Forelimb muscle (tissue), 1 donor: ENCODE measurements around the gene TSPAN9. TPM values are rescaled to one million over a fixed set of nuclear protein-coding genes. Genes with fewer than 3 reads are reported as not detected.

Experiments
- DNase-seq: peaks from one replicate; pipeline ENCODE4 v3.0.0-alpha.2; 2013; ENCODE audit warnings: low read depth
- polyA plus RNA-seq: library from polyadenylated mRNA; unstranded; fragments of 120-200 nt; gene quantifications from one replicate; pipeline ENCODE4 v1.2.1, GENCODE V29; 2013; ENCODE audit not compliant: insufficient read length

TSPAN9 gene
- polyA plus RNA-seq, 1 donor: 112 TPM

DNA sequence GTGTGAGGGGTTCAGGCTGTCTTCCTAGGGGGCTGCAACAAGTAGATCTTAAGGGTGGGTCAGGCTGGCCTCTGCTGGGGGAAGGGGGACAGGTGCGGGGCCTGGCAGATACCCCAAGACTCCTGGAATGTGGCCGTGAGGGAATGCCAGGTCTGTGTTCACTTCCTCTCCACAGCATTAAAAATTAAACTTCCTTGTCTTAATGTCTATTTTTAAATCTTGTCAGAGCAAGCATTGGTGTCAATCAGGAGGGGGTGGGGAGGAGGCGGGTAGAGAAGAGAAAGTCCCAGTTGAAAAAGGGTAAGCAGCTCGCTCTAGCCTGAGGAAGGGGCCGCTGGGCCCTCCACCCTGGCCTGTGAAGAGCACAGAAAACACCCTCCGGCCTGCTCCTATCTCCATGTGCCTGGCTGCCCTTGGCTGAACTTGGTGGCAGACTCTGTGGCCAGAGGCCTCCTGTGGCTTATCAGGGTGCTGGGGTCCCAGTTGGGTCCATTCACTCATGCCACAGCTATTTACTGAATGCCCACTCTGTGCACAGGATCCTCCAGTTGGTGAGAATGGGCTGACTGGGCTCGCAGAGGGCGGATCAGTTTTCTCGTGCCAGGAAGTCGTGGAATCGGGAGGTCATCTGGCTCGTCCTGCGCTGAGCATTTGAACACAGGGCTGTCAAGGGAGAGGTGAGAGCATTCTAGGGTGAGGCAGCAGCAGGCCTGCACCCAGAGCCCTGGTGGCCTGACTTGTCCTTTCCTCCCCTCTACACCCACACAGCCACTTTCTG is 128.8 kb downstream of the TSPAN9 start:
- no peak for DNase-seq

DNA sequence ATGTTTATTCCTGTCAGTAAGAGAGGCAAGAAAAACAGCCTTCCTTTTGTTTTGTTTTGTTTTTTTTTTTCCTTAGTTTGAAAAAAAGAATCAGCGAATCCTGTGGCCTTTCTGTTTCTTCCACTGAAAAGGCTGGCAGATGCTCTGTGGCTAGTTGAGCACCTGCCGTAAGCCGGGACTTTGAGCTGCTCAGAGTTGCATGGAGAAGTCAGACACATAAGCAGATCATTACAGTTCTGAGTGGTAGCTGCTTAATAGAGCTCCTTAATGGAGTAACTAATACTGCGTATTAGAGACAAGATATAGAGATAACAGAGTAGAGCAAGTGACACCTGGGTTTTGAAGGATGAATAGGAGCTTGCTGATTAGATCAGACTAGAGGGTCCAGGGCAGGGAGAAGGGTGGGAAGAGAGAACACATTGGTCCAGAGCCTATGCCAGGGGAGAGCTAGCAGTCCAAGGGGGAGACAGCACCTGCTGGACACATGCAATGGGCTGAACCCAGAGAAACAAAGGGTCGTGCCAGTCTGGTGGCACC is 129.4 kb downstream of the TSPAN9 start:
- no peak for DNase-seq

DNA sequence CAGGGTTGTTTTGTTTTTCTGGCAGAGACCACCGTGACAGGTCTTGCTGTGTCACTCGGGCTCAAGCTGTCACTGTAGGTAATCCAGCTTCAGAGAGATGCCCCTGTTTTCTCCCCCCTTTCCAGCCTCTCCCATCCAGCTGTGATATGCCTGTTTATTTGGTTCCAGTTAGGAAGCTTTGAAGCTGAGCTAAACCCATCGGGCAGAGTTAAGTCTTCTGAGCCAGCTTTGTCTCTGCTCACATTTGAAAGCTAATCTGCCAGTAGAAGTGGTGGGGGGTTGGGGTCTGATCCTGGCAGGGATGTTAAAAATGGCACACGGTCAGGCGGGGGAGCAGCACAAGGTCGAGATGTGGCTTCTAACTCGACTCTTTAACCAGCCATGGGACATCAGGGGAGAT is 130.0 kb downstream of the TSPAN9 start:
- DNase-seq: no peak

DNA sequence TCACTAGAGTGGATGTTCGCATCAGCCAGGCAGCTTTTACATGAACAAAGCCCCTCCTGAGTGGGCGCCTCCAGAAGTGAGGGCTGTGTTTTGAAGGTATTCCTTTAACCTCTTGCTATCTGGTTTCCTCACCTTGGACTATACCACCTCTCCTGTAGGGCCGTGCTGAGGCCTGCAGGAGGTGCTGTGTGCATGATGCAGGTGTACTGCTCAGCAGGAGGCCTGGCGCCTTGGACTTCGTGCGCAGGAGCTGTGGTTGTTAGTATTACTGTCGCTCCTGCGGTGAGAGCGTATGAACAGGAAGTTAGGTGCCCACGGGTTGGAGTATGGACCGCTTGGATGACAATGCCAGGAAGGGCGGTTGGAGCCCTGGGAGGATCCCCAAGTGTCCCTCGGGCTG is 130.7 kb downstream of the TSPAN9 start:
- no peak for DNase-seq

DNA sequence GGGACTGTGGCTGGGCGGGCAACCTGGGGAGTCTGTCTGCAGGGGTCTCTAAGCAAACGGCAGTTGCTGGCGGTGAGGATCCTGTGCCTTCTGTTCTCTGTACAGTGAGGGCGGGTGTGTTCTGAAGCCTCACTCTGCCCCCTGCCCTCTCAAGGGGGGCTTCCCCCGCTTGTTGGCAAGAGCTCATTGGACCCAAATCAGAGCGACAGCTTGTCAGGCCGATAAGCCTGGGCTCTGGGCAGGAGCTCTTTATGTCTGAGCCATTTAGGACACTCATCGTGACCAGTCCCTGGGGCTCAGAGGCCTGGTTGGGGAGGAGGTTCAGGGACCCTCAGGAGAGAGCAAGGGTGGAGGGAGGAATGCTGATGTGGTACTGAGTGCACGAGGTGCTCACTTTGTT is 136.0 kb downstream of the TSPAN9 start:
- DNase-seq: no peak

DNA sequence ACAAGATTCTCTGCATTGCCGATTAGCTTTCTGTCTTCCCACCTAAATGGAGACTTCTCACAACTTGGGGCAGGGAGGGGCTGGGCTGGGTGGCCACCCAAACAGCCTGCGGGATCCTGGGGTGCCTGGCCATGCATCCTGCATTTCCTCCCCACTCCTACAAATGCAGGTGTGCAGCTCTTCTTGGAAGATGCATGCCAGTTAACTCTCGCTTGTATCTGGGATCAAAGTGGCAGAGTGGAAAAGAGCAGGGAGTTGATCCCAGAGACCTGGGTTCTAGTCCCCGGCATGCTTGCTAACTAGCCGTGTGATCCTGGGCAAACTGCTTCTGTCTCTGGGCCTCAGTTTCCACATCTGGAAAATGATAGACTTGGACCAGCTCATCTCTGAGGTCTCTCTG is 136.6 kb downstream of the TSPAN9 start:
- DNase-seq: no peak

DNA sequence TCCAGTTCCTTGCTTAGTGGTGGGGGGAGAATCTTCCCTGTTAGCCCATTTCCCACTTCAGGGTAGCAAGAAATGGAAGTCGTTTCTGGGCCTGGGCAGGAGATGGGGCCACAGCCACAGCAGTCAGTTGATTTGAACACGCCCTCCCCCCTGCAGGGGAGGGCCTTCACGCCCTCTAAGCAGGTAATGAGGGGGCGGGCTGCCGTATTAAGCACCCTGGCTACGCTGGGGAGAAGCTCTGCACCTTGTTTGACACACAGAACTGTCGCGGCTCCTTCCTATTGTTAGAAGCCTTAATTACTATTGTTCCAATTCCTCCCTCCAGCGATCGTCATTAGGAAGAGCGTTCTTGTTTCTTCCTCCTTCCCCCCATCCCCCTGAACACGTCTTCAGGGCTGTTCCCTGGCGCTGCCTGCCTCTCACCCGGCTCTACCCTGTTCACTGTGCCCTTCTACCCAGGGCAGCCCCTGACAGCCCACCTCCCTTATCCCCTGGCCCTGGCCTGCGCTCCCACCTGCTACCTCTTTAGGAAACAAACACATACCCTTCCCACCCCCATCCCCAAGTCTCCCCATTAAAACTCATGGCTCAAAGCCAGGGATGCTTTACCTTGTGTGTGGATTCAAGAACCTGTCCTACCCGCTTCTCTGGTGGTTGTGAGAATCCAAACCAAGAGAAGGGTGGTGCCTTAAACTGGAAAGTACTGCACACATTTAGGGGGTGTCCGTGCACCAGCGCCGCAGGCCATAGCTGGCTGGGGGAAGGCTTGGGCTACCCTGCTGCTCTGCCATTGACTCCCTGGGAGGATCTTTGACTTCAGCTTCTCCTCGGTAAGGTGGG is 137.6 kb downstream of the TSPAN9 start:
- no peak for DNase-seq

DNA sequence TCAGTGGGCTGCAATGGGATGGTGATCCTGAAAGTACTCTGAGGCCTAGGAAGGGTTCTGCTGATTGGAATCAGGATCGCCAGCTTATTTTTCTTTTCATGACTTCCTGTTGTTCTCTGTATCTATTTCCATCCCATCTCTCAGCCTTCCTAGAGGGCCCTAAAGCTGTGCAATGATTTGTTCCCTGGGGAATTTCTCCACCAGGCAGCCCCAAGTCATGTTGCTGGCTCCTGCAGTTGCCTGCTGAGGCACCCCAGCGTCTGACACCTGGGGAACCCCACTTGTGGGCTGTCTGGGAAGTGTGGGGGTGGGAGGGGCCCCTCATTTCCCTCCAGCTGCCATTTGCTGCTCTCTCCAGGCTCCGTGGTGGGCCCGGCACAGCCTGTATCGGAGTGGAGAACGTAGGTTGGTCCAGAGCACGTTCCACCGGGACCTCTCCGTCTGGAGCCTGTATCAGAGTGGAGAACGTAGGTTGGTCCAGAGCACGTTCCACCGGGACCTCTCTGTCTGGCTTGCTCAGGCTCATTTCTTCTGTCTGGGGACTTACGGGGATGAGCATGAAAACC is 138.3 kb downstream of the TSPAN9 start:
- no peak for DNase-seq

DNA sequence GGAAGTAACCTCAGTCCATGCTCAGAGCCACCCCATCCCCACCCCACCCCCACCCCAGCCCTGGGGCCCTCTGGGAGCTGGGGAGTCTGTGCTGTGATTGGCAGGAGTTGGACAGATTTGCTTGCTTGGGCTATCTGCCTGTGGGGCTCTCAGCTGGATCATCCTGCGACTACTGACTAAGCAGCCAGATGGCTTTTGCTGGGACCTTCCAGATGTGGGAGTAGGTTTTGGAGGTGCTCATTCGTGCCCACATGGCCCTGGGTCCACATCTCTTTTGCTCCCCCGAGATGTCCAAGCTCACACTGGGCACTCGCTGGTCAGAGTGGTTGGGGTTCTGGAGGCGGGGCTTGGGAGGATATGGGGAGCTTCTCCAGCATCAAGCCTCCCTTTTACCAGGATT is 138.9 kb downstream of the TSPAN9 start:
- DNase-seq: no peak

DNA sequence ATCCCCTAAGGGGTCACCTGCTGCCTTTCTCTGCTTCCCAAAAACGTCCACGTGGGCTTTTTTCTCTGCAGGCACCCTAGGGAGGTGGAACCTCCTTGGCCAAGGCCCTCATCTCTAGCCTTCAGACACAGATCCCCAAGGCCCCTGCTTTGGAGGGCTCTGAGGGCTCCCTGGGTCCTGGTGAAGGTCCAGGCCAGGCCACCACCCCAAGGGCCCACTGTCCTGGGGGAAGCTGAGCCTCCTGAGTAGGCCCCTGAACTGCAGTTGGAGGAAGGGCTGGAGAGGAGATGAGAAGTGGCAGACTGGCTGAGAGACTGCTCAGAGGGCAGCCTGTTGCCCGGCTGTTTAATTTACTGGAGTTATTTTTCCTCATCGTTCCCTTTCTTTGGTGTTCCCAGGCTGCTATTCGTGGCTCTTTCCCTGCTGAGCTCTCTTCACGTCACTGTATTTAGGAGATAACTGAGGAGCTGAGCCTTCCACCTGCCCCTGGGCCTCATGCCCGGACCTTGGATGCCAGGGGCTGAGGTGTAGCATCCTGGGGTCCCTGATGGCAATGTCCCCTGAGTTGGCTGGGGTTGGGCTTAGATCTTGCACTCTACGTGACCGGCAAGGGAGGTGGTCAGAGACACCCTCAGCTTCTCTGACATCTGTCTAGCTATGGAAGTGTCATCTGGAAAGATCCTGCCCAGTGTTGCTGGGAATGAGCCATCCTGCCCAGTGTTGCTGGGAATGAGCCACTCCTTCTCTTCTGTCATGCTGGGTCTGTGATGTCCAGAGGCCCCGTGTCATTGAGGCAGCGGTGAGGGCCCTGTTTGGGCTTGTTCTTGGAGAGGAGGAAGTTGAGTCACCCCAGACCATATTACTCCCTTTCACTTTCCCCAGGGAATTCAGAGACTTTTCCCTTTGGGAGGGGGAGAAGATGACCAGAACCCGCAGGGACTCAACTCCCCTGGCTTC is 139.8 kb downstream of the TSPAN9 start:
- no peak for DNase-seq

DNA sequence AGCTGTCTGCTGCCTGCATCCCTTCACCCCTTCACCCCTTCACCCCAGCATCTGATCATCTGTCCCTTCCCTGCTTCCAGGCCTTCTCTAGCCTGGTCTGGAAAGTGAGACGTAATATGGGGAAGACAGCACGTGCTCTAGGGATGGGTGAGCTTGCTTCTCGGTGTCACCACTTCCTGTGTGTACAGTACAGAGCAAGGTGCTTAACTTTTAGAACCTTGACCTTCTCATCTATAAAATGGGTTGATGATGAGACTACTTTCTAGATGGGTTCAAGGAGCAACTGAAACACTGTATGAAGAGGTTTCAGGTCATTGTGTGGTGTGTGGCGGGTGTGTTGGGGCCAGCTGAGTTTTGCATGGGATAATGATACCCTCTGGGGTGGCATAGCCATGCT is 140.5 kb downstream of the TSPAN9 start:
- DNase-seq: no peak

DNA sequence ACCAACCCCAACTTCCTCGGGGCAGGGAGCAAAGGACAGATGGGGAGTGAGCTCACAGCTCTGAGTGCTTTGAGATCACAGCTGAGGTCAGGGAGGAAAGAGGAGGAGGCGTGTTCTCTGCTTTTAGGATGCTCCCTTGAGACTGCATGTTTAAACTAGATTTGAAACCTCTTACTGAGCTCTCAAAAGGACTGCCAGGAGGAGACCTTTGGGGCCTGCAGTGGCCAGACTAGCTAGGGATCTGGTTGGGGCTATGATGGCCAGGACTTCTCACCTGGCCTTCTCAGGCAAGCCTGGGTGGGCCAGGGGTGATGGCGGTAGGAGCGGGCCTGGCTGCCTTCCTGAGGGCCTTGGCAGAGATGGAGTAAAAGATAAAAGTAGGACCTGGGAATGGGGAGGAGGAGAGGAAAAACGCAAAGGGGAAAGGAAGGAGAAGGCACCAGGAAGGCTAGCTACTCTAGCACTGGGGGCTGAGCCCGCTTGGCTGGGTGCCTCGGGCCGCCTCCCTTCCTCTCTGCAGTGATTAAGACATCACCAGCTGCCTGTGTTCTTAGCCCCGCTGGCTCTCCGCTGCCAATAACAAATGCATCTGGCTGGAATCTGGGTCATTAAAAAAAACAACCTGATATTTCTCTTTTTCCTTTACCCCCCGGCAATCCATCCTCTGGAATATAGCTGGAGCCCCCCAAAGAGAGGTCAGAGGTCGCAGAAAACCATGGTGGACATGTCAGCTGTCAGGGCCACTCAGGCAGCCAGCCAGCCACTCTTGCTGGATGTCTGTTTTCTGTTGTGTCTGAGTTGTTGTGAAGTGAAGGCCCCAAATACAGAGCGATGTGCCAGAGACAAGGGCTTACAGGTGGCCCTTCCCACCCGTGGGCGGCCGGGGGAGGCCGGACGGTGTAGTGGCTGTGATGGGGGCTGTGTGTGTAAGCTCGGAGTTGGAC is 141.3 kb downstream of the TSPAN9 start:
- DNase-seq: no peak

DNA sequence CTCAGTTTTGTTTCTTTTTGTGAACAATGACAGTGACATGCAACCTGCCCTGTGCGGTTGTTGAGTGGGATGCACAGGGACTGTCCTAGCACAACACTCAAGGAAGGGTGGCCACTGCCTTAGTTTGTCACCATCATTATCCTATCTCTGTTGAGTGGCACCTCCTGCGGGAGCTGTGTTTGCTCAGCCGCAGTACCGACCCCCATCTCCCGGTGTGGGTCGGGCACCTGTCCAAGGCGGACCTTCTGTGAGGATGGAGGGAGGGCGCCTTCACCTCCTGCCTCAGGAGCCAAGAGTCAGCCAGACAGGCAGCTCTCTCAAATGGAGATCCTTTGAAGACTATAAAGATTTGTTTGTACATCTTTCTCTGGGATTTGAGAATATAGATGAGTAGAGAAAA is 142.1 kb downstream of the TSPAN9 start:
- DNase-seq: no peak

DNA sequence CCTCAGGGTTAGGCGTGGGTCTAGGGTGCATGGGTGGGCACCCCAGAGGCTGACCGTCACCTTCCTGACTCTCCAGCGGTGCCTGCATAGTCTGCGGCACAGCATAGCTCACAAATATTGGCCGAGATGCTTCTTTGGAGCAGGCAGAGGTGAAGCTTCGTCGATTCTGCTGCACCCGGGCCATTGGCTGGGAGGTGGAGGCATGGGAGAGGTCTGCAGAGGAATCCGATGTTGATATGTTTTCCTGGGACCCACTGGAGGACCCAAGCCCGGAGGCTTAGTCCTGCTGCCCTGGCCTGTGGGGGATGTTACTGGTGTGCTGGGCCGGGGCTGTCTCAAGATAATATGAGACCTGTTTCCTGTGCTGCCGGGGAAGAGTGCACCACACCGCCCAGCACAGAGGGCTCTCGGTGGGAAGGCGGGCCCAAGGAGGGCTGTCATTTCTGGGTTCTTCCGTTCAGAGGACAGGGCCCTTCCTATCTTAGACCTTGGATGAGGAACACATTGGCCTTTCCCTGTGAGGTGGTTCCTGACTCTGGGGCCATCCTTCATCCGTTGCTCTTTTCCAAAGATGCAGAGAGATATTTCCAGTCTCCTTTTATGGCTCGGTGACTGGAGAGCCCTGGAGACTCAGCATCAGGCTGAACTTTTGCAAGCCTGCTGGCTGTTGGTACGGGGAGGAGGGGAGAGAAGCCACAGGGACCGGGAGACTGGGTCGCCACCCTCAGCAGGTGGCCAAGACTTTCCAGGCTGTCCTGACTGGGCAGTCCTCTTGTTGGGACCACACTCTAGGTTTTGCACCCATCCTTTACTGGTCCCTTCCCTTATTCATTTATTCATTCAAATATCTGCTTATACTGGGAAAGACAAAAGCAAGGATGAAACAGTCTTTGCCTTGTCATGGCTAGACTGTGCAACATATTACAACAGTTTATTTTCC is 143.5 kb downstream of the TSPAN9 start:
- DNase-seq: no peak

DNA sequence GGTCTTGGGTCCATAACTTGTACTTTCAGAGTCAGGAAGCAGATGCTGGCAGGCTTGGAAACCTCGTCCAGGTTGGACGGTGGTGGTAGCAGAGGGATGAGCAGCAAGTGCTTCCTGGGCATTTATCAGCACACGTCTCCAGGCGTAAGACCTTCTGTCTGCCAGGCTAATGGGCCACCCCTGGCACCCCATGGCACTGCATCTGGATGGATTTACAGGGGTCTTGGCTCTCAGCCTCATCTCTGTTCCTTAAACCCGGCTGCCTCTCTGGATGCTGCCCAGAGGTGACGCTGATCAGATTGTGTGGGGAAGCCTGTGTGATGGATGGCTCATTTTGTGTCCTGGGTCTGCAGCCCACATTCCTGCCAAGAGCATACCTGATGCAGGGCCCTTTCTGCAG is 145.1 kb downstream of the TSPAN9 start:
- DNase-seq: no peak

DNA sequence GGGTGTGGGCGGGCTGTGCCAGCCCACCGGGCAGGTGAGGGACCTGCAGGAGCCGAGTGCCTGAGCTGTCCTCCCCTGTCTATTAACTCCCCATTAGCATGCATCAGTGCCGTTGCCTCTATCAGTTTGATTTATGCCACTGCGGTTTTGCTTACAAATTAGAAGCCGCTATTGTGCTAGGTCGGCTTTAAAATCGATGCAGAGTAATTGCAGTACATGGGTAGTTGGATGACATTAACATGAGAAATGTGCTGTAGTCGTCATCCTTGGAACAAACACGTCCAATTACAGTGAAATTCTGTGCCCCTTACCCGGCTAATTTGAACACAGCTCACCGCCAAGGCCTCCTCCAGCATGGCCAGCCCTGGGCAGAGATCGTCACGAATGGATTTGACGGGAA is 145.8 kb downstream of the TSPAN9 start:
- no peak for DNase-seq

DNA sequence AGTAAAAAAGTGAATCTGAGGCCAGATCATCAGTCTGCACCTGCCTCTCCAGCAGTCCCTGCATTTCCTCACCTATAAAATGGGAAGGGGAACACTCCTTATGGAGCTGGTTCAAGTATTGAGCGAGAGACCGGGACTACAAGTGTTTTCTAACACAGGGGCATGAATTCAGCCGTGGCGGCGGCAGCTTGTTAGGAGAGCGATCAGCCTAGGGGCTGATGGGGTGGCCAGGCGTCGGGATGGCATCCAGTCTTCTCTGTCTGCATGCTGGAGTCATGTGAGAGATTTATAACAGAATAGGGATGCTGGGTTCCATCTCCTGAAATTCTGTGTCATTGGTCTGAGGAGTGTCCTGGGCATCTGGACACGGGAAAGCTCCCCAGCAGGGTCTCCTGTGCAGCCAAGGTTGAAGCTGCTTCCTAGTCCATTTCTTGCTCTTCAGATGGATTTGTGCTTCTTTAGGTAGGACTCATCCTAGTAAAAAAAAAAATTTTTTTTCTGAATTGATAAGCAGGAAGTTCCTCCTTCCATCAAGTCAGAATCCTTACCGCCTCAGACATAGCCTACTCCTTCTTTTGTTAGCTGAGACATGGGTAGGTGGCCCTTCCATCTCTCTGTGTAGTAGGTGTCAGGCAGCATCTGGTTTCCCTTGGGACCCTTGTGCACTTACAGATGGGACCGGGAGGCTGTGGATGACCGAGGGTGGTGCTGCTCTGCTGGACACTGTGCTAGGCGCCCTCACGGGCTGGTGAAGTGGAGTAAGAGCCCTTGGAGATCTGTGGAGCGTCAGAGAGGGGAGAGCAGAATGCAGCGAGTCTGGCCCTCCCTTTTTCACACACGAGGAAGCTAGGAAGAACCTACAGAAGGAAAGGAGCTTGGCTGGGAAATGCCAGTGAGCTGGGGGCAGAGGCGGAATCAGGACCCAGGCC is 146.7 kb downstream of the TSPAN9 start:
- DNase-seq: no peak

DNA sequence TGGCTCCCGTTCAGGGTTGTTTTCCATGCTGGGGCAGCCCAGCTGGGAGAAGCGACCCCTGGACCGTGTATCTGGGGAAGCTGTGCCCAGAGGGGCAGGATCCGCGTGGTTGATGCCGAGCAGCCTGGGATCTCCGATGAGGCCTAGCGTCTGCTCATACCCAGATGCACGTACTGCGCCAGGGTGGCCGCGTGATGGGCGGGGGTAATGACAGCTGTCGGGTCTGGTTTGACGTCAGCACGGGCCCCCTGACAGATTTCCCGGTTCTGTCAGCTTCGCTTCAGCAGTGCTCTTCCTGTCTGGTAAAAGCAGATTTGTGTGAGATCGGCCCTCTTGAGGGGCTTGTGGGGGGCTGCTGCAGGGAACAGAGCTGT is 147.3 kb downstream of the TSPAN9 start:
- no peak for DNase-seq
